LNCaP clone FGC (cell line): Measurements from ENCODE around the gene SMOC2.

Source experiments
- DNase-seq: peaks from one replicate; pipeline ENCODE4 v3.0.0-alpha.2; 2011; ENCODE audit warnings: low read depth
- H3K4me3 ChIP-seq: 2 replicates; pipeline ENCODE4 v1.5.1; 2011; ENCODE audit warnings: mild to moderate bottlenecking, low read depth, low read length, control low read depth
- TF ChIP-seq, protein P1 (sequence below): IDR thresholded peaks from 2 replicates; pipeline ENCODE4 v1.5.1; 2012; ENCODE audit warnings: mild to moderate bottlenecking; ENCODE audit not compliant: control insufficient read depth, insufficient read depth; ENCODE audit errors: extremely low read depth

The SMOC2 gene

DNA sequence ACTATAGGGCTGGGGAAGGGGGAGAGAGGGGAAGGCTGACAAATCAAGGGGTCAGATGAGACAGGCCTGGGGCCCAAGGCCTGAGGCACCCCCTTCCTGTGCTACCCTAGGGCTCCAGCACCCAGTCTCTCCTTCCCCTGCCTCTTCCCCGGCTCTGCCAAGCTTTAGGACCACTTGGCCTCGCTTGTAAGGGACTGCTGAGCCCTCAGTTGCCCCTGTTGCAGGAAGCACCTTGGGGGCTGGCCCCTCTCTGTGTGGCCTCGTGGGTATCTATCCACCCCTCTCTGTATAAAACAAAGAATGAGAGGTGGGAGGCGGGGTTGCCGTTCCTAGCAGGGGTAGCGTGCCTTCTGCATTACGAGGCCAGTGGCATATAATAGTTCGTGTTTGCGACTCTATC lies 21.4 kb upstream of the SMOC2 start:
- no peak for DNase-seq
- TF ChIP-seq, protein P1, sequence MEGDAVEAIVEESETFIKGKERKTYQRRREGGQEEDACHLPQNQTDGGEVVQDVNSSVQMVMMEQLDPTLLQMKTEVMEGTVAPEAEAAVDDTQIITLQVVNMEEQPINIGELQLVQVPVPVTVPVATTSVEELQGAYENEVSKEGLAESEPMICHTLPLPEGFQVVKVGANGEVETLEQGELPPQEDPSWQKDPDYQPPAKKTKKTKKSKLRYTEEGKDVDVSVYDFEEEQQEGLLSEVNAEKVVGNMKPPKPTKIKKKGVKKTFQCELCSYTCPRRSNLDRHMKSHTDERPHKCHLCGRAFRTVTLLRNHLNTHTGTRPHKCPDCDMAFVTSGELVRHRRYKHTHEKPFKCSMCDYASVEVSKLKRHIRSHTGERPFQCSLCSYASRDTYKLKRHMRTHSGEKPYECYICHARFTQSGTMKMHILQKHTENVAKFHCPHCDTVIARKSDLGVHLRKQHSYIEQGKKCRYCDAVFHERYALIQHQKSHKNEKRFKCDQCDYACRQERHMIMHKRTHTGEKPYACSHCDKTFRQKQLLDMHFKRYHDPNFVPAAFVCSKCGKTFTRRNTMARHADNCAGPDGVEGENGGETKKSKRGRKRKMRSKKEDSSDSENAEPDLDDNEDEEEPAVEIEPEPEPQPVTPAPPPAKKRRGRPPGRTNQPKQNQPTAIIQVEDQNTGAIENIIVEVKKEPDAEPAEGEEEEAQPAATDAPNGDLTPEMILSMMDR: no peak
- H3K4me3 ChIP-seq: no peak overlapping the region

- no peak for DNase-seq
- no peak overlapping the region for H3K4me3 ChIP-seq
- TF ChIP-seq, protein P1: no peak
These were observed 20.9 kb upstream of the SMOC2 start for GRCh38 chr6:168420084-168420483.

DNA sequence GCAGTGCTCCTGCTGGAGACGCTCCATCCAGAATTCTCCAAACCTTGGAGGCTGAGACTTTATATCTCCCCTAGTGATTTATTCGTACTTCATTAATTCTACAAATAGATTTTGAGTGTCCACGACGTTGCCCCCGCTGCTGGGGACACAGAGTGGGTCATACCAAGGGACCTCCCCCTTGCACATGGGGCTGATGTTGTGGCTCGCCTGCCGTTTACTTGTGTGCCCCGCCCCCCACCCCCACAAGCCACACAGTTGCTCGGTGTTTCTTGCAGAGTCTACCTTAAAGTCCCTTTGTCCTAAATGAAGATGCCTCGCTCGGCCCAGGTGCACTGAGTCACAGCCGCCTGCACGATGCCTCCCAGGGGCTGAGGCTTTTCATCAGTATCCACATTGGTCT lies 20.3 kb upstream of the SMOC2 start:
- DNase-seq: no peak
- H3K4me3 ChIP-seq: no peak overlapping the region
- TF ChIP-seq, protein P1: no peak

- H3K4me3 ChIP-seq: no peak overlapping the region
- TF ChIP-seq, protein P1: no peak
- no peak for DNase-seq
These were observed 13.8 kb upstream of the SMOC2 start for GRCh38 chr6:168427184-168427583.

DNA sequence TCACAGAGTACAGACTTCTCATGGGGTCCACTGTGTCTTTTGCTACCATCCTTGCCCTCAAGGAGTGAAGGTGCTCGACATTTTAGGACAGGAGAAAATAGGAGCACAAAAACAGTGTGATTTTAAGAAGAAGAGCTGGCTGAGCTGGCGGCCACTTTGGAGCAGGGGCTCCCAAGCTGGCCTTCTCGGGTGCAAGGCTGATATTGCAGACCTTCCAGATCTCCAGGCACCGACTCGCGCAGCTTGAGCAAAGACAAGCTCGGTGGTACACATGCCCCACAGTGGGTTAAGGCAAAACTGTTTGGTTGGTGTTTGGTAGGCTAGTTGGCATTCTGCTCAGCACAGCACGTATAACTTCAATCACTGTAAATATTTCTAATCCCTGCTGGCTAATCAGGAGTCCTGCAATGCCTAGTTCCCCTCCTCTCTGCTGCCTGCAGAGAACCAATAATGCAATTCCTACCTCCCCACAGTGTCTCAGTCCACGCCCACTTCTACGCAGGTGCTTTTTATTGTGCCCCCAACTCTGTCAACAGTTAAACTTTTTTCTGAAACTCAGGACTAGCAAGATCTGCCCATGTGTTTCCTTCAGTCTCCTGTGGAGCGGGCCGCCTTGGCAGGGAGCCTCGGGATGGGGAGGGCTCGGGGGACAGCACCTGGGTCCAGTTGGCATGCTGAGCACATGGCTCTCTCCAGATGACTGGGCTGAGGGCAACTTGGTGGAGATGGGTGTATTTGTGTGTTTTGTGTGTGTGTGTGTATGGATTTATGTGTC lies 12.7 kb upstream of the SMOC2 start:
- no peak for DNase-seq
- TF ChIP-seq, protein P1: no peak
- no peak overlapping the region for H3K4me3 ChIP-seq

GRCh38 chr6:168428863-168429262 lies 12.1 kb upstream of the SMOC2 start:
- H3K4me3 ChIP-seq: no peak overlapping the region
- no peak for DNase-seq
- TF ChIP-seq, protein P1: no peak

DNA sequence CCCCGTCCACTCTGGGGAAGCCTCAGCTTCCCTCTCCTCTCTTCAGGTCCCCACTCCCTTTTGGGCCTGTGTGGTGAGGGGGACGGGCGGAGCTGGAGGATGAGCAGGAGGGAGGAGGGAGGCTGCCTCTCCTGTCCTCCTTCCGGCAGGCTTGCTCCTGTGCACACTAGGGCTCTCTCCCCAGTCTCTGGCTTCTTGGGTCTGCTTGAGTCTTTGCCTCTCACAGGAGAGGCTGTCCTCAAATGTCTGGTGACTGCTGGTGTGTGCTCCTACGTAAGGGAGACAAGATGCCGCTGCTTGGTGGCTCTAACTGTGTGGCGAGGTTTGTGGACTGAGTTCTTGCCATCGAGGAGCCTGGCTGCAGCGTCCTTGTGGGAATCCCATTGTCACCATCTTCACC lies 8.8 kb upstream of the SMOC2 start:
- H3K4me3 ChIP-seq: no peak overlapping the region
- TF ChIP-seq, protein P1: no peak
- DNase-seq: no peak
